NCI-H2196 treated with DMSO at 0.1 percent for 48 hours (cell line): ENCODE measurements around the gene RNASEL.
"Not testable (repeated sequence)": the region's sequence is repeated elsewhere in the genome, so short reads cannot be mapped to it uniquely, and the experiment has no call there.

ENCODE experiments used
- DNase-seq: peaks from one replicate; lab custom pipeline; 2025; ENCODE audit not compliant: unreplicated experiment; lab: John Stamatoyannopoulos, UW

The RNASEL gene

DNA sequence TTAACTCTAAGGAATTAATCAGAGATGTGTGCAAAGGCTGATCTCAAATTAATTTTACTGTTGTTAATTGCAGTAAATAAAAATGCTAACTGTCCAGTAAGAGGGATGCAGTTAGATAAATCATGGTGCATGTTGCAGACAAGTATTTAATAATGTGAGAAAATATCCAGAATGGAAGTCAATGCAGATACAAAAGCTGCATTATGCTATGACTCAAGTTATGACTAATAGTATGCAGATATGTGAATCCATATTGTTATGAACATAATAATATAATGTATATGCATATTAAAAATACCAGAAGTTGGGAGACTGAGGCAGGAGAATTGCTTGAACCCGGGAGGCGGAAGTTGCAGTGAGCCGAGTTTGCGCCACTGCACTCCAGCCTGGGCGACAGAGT, 21.4 kb downstream of the RNASEL start:
- DNase-seq, result no peak

- DNase-seq, result no peak
These were observed 23.5 kb downstream of the RNASEL start for GRCh38 chr1:182565537-182565936.

- no peak for DNase-seq
These were observed 24.6 kb downstream of the RNASEL start for GRCh38 chr1:182564406-182565004.

DNA sequence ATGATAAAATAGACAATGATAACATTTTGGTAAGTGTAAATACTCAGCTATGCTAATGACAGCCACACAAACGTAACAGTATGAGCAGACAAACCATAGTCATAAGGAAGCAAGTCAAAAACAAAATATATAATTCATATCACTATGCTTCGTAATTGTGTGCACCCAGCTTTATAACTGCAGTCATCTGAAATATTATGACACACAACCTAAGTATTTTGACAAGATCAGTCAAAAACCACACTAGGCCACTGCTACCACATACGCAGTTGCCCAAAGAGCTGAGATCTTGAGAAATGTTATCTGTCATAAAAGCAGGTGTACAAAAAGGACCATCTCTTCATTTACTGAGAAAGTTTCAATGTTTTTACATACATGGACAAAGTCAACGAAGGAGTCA, 26.0 kb downstream of the RNASEL start:
- DNase-seq, result no peak

GRCh38 chr1:182561456-182561855, 27.6 kb downstream of the RNASEL start:
- DNase-seq, result no peak

DNA sequence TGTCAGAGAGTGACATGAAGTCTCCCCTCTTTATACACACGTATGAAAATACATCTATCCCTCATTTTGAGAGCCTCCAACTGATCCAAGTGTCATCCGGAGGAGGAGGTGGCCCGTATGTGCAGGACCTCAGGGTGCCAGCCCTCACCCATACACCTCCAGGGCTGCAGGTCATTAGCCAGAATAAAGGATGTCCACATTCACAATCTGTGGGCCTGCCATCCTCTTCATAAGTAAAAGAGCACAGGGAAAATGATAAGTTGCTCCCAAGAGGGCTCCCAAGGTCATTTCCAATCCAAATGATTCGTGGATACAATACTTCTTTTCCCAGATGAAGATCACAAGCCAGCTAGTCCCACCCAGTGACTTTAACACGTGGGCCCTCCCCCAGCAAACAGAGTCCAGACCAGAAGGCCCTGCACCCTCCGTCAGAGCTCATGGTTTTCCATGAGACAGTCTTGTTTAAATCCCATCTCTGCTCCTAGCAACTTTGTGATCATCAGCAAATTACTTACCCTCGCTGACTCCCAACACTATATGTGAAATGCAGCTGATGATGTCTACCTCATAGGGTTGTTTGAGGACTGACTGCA, 28.6 kb downstream of the RNASEL start:
- DNase-seq, result no peak

GRCh38 chr1:182556279-182556678, 32.8 kb downstream of the RNASEL start:
- DNase-seq, result no peak

- no peak for DNase-seq
These were observed 33.6 kb downstream of the RNASEL start for GRCh38 chr1:182555493-182555892.

DNA sequence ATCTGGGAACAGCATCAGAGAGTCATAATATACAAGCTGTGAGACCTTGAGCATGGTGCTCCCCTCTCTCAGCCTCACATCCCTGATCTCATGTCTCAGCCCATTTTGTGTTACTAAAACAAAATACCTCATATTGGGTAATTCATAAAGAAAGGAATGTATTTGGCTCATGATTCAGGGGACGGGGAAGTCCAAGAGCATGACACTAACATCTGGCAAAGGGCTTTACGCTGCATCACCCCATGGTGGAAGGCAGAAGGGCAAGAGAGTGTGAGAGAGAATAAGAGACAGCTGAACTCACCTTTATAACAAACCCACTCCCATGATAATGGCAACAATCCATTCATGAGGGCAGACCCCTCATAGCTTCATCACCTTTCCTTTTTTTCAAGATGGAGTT, 36.5 kb downstream of the RNASEL start:
- DNase-seq, result no peak

DNA sequence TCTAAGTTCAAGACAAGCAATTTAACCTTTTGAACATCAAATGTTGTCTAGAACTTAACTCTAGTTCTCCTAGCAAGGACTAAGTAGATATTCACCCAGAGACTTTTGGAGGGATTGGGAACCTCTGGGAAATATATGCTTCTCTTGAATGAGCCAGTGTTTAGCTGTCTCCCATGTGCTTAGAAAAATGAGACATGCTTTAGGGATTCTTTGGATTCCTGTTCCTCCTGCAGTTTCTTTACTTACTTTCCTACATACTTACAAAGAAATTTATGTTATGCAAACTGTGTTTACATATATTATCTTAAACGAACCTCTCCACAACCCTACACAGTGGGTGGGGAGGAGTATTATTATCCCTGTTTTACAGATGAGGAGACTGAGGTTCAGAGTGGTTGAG, 39.2 kb downstream of the RNASEL start:
- DNase-seq, result no peak

- DNase-seq, result no peak
These were observed 39.7 kb downstream of the RNASEL start for GRCh38 chr1:182549346-182549745.

- no peak for DNase-seq
These were observed 55.2 kb downstream of the RNASEL start for GRCh38 chr1:182533896-182534295.

DNA sequence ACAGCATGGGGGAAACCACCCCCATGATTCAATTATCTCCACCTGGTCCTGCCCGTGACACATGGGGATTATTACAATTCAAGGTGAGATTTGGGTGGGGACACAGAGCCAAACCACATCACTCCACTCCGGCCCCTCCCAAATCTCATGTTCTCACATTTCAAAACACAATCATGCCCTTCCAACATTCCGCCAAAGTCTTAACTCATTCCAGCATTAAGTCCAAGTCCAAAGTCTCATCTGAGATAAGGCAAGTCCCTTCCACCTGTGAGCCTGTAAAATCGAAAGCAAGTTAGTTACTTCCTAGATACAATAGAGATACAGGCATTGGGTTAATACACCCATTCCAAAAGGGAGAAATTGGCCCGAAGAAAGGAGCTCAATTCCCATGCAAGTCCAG, 60.9 kb downstream of the RNASEL start:
- not testable (repeated sequence) for DNase-seq

GRCh38 chr1:182527680-182528079, 61.4 kb downstream of the RNASEL start:
- DNase-seq, result no peak

DNA sequence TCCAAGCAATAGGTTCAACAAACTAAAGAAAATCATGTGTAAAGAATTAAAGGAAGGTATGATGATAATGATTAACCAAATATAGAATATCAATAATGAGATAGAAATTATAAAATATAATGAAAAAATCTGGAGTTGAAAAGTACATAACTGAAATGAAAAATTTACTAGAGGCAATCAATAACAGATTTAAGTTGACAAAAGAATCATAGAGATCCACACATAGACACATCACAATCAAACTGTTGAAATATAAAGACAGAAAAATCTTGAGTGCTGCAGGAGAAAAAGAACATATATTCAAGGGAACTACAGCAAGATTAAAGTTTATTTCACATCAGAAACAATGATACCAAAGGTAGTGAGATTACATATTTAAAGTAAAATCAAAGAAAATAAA, 63.7 kb downstream of the RNASEL start:
- DNase-seq, result no peak
